HCT116 (cell line): ENCODE measurements around the gene DOK6. TPM values are rescaled to one million over a fixed set of nuclear protein-coding genes. Genes with fewer than 3 reads are reported as not detected.

ENCODE experiments used
- ATAC-seq: fragments of 200-7000 bp; cut with Tn5 transposase; 2 replicates; pipeline ENCODE4 v1.9.1; 2020; ENCODE audit warnings: mild to moderate bottlenecking, moderate library complexity
- BruUV-seq: library from RNA; stranded (reverse); fragments of 400-500 nt; replicated peaks from 2 replicates; lab custom pipeline; 2021; lab: Mats Ljungman, UMichigan
- CTCF ChIA-PET: fragments of 300-600 bp; sonication (Branson Sonifier 250); formaldehyde crosslinking; loops from one replicate; lab custom pipeline; 2021; ENCODE audit warnings: antibody characterized with exemption; lab: Charles Lee
- POLR2A ChIA-PET: fragments of 300-600, 350-600 bp; sonication (Branson Sonifier 250); formaldehyde crosslinking; loops from one replicate; lab custom pipeline; 2021; ENCODE audit warnings: antibody characterized with exemption; lab: Charles Lee
- RAD21 ChIA-PET, 2 experiments: fragments of 300-600 bp; sonication (Branson Sonifier 250); formaldehyde crosslinking; loops; one replicate each; lab custom pipeline; 2023; ENCODE audit warnings: low total read pairs in 2 of 2; ENCODE audit not compliant: uncharacterized antibody in 2 of 2, unreplicated experiment in 2 of 2, low non-redundant PET in 1 of 2; lab: Charles Lee
- DNase-seq: peaks from one replicate; pipeline ENCODE4 v3.0.0-alpha.2; 2010; ENCODE audit warnings: low read depth, low spot score
- H2AFZ ChIP-seq: fragments of 200-600 bp; shearing (Covaris generic), sonication (generic); 2 replicates; pipeline ENCODE4 v1.6.1; 2017; ENCODE audit warnings: low read depth, mixed run types, mixed read lengths, antibody characterized with exemption, low read length; ENCODE audit not compliant: poor library complexity, severe bottlenecking
- H3K27ac ChIP-seq: 2 replicates; pipeline ENCODE4 v1.5.1; 2012; ENCODE audit warnings: low read depth, low read length
- H3K27me3 ChIP-seq: fragments of 200-600 bp; sonication (generic); 2 replicates; pipeline ENCODE4 v1.6.1; 2016; ENCODE audit warnings: mixed run types, low read length, mixed read lengths; ENCODE audit not compliant: insufficient read depth
- H3K36me3 ChIP-seq, 2 experiments: fragments of 200-500 bp in 1 of 2; fragments of 200-600 bp in 1 of 2; sonication (Bioruptor generic) in 1 of 2; sonication (generic) in 1 of 2; 2 replicates each; pipeline versions ENCODE4 v1.5.1 to v1.6.1; 2014 to 2016; ENCODE audit warnings: low read length in 2 of 2, inconsistent platforms in 1 of 2, mixed read lengths in 1 of 2, mixed run types in 1 of 2; ENCODE audit not compliant: insufficient read depth in 2 of 2, control insufficient read depth in 1 of 2
- H3K4me1 ChIP-seq, 2 experiments: fragments of 200-600 bp in 1 of 2; sonication (generic) in 1 of 2; 2 replicates each; pipeline versions ENCODE4 v1.5.1 to v1.6.1; 2012 to 2017; ENCODE audit warnings: low read length in 2 of 2, inconsistent platforms in 1 of 2, mild to moderate bottlenecking in 1 of 2, mixed read lengths in 1 of 2, mixed run types in 1 of 2, moderate library complexity in 1 of 2; ENCODE audit not compliant: insufficient read depth in 2 of 2, control insufficient read depth in 1 of 2
- H3K4me2 ChIP-seq: fragments of 200-600 bp; sonication (generic); 2 replicates; pipeline ENCODE4 v1.6.1; 2017; ENCODE audit warnings: mixed run types, low read length, mixed read lengths
- H3K4me3 ChIP-seq, 2 experiments: fragments of 200-600 bp in 1 of 2; sonication (generic) in 1 of 2; replicated peaks in 1 of 2; 2 replicates each; pipeline ENCODE4 v1.5.1; 2011 to 2016; ENCODE audit warnings: low read length in 2 of 2, control low read depth in 1 of 2, low read depth in 1 of 2, mild to moderate bottlenecking in 1 of 2, mixed read lengths in 1 of 2, mixed run types in 1 of 2
- H3K79me2 ChIP-seq: fragments of 200-600 bp; sonication (generic); 2 replicates; pipeline ENCODE4 v1.6.1; 2017; ENCODE audit warnings: mild to moderate bottlenecking, mixed run types, low read length, moderate library complexity, mixed read lengths; ENCODE audit not compliant: insufficient read depth
- H3K9ac ChIP-seq: fragments of 200-600 bp; sonication (generic); 2 replicates; pipeline ENCODE4 v1.6.1; 2016; ENCODE audit warnings: low read length, mixed read lengths
- H3K9me2 ChIP-seq: fragments of 200-600 bp; sonication (generic), shearing (Covaris generic); 2 replicates; pipeline ENCODE4 v1.6.1; 2017; ENCODE audit warnings: mixed run types, mild to moderate bottlenecking, moderate library complexity; ENCODE audit not compliant: insufficient read depth
- H3K9me3 ChIP-seq, 2 experiments: fragments of 200-500 bp in 1 of 2; fragments of 200-600 bp in 1 of 2; sonication (Bioruptor generic) in 1 of 2; sonication (generic) in 1 of 2; 2 replicates each; pipeline ENCODE4 v1.6.1; 2014 to 2017; ENCODE audit warnings: low read length in 2 of 2, mixed read lengths in 2 of 2, inconsistent platforms in 1 of 2, low read depth in 1 of 2, mild to moderate bottlenecking in 1 of 2, mixed run types in 1 of 2, moderate library complexity in 1 of 2; ENCODE audit not compliant: control insufficient read depth in 1 of 2, insufficient read depth in 1 of 2
- H4K20me1 ChIP-seq: fragments of 200-600 bp; sonication (generic), shearing (Covaris generic); 2 replicates; pipeline ENCODE4 v1.6.1; 2017; ENCODE audit warnings: mixed run types, mild to moderate bottlenecking, moderate library complexity; ENCODE audit not compliant: insufficient read depth
- CBX3 ChIP-seq: IDR thresholded peaks from 2 replicates; pipeline ENCODE4 v1.6.1; 2012; ENCODE audit warnings: low read depth
- CEBPB ChIP-seq: IDR thresholded peaks from 2 replicates; pipeline ENCODE4 v1.6.1; 2012; ENCODE audit warnings: low read depth
- EGR1 ChIP-seq: IDR thresholded peaks from 2 replicates; pipeline ENCODE4 v1.6.1; 2012; ENCODE audit warnings: low read depth
- ELF1 ChIP-seq: IDR thresholded peaks from 2 replicates; pipeline ENCODE4 v1.6.1; 2012; ENCODE audit warnings: low read depth, borderline replicate concordance
- EZH2 ChIP-seq: fragments of 200-600 bp; sonication (generic); IDR thresholded peaks from 2 replicates; pipeline ENCODE4 v1.6.1; 2017; ENCODE audit warnings: antibody characterized with exemption, mixed run types
- POLR2A ChIP-seq: IDR thresholded peaks from 2 replicates; pipeline ENCODE4 v1.7.0; 2011; ENCODE audit warnings: borderline replicate concordance; ENCODE audit not compliant: insufficient read depth, insufficient read length; ENCODE audit errors: extremely low read depth
- REST ChIP-seq: IDR thresholded peaks from 2 replicates; pipeline ENCODE4 v1.6.1; 2012; ENCODE audit warnings: low read depth
- SRF ChIP-seq: IDR thresholded peaks from 2 replicates; pipeline ENCODE4 v1.6.1; 2012; ENCODE audit warnings: low read depth
- ZFX ChIP-seq: fragments of 450-650 bp; IDR thresholded peaks from 2 replicates; pipeline ENCODE4 v1.6.1; 2017
- ZNF274 ChIP-seq: fragments of 200-500 bp; sonication (Bioruptor generic); IDR thresholded peaks from 2 replicates; pipeline ENCODE4 v1.6.1; 2014; ENCODE audit warnings: mild to moderate bottlenecking, low read depth, low read length, inconsistent platforms
- intact Hi-C: fragments of 100-400 bp; cut with micrococcal nuclease; formaldehyde crosslinking; loops from 2 replicates; pipeline ENCODE4 v1.10.0; 2022
- total RNA-seq: library from RNA; stranded (reverse); gene quantifications from one replicate; pipeline ENCODE4 v1.2.1, GENCODE V29; 2021; ENCODE audit not compliant: unreplicated experiment
- TF ChIP-seq, protein P1 (sequence below): IDR thresholded peaks from 2 replicates; pipeline ENCODE4 v1.6.1; 2012
- TF ChIP-seq, protein P2 (sequence below), 3 experiments: fragments of 200-600 bp in 1 of 3; sonication (generic) in 1 of 3; IDR thresholded peaks in 2 of 3; conservative IDR thresholded peaks in 1 of 3; 2 replicates each; pipeline ENCODE4 v1.5.1; 2012 to 2017; ENCODE audit warnings: low read depth in 2 of 3, low read length in 2 of 3, antibody characterized with exemption in 1 of 3, borderline replicate concordance in 1 of 3, control low read depth in 1 of 3, mild to moderate bottlenecking in 1 of 3, mixed read lengths in 1 of 3, mixed run types in 1 of 3, moderate library complexity in 1 of 3; ENCODE audit not compliant: insufficient read depth in 1 of 3

Gene DOK6
- total RNA-seq, 1 experiment from 2014 or later, result not detected

GRCh38 chr18:69411199-69411598 lies 10.5 kb downstream of the DOK6 start:
- no peak for TF ChIP-seq CBX3
- TF ChIP-seq SRF, result no peak
- no peak for TF ChIP-seq ZNF274
- no peak for TF ChIP-seq ELF1
- TF ChIP-seq ZFX, result no peak
- no peak overlapping the region for H3K27ac ChIP-seq
- no peak overlapping the region for H3K4me2 ChIP-seq
- no peak for ATAC-seq
- H3K9ac ChIP-seq, result no peak overlapping the region
- DNase-seq, result no peak
- H4K20me1 ChIP-seq, result no peaks in the 10 kb centered on the region
- H3K9me3 ChIP-seq, result no peaks in the 10 kb centered on the region
- H3K27me3 ChIP-seq, result no peaks in the 10 kb centered on the region
- H3K36me3 ChIP-seq, result no peaks in the 10 kb centered on the region
- H2AFZ ChIP-seq, result no peak overlapping the region
- no TSS peak for BruUV-seq
- H3K79me2 ChIP-seq, result no peaks in the 10 kb centered on the region
- H3K4me1 ChIP-seq, result no peaks in the 10 kb centered on the region
- no peaks in the 10 kb centered on the region for H3K9me2 ChIP-seq
- intact Hi-C loops, result no loop called here
- POLR2A ChIA-PET, result no interaction called here
- CTCF ChIA-PET, result no interaction called here
- RAD21 ChIA-PET, result no interaction called here
- no peak overlapping the region for H3K4me3 ChIP-seq

GRCh38 chr18:69414184-69414583 lies 13.5 kb downstream of the DOK6 start:
- Histone ChIP-seq H4K20me1 (no peaks in the 10 kb centered on the region), H3K9me3 (no peaks in the 10 kb centered on the region), H3K27ac (no peak overlapping the region), H2AFZ (no peak overlapping the region), H3K27me3 (no peaks in the 10 kb centered on the region), H3K4me1 (no peaks in the 10 kb centered on the region), H3K36me3 (no peaks in the 10 kb centered on the region), H3K4me2 (no peak overlapping the region), H3K4me3 (no peak overlapping the region), H3K79me2 (no peaks in the 10 kb centered on the region), H3K9me2 (no peaks in the 10 kb centered on the region), H3K9ac (no peak overlapping the region)
- no TSS peak for BruUV-seq
- intact Hi-C loops, result no loop called here
- no peak for TF ChIP-seq CBX3
- TF ChIP-seq REST, result no peak
- TF ChIP-seq, protein P1, sequence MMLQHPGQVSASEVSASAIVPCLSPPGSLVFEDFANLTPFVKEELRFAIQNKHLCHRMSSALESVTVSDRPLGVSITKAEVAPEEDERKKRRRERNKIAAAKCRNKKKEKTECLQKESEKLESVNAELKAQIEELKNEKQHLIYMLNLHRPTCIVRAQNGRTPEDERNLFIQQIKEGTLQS, result no peak
- TF ChIP-seq EGR1, result no peak
- TF ChIP-seq EZH2, result no peak
- TF ChIP-seq, protein P2, sequence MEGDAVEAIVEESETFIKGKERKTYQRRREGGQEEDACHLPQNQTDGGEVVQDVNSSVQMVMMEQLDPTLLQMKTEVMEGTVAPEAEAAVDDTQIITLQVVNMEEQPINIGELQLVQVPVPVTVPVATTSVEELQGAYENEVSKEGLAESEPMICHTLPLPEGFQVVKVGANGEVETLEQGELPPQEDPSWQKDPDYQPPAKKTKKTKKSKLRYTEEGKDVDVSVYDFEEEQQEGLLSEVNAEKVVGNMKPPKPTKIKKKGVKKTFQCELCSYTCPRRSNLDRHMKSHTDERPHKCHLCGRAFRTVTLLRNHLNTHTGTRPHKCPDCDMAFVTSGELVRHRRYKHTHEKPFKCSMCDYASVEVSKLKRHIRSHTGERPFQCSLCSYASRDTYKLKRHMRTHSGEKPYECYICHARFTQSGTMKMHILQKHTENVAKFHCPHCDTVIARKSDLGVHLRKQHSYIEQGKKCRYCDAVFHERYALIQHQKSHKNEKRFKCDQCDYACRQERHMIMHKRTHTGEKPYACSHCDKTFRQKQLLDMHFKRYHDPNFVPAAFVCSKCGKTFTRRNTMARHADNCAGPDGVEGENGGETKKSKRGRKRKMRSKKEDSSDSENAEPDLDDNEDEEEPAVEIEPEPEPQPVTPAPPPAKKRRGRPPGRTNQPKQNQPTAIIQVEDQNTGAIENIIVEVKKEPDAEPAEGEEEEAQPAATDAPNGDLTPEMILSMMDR (IDR thresholded peaks at IDR 0.05 in 2 of 3, conservative IDR thresholded peaks at IDR 0.05 in 1 of 3; ENCODE audit: borderline replicate concordance in 1 of 3, insufficient read depth in 1 of 3, low read depth in 2 of 3, low read length in 2 of 3), result no peak
- TF ChIP-seq CEBPB, result no peak
- TF ChIP-seq POLR2A, result no peak
- CTCF ChIA-PET, result no interaction called here
- no peak for DNase-seq
- RAD21 ChIA-PET, result no interaction called here
- POLR2A ChIA-PET, result no interaction called here
- ATAC-seq, result no peak
